ENCODE data around the gene PIM1. TPM values are rescaled to one million over a fixed set of nuclear protein-coding genes. Genes with fewer than 3 reads are reported as not detected.
"Not testable (repeated sequence)": the region's sequence is repeated elsewhere in the genome, so short reads cannot be mapped to it uniquely, and the experiment has no call there.

Gene PIM1
- total RNA-seq, 4 donors from 2014 or later: 36.6 to 78.4 (median 49.2) TPM

DNA sequence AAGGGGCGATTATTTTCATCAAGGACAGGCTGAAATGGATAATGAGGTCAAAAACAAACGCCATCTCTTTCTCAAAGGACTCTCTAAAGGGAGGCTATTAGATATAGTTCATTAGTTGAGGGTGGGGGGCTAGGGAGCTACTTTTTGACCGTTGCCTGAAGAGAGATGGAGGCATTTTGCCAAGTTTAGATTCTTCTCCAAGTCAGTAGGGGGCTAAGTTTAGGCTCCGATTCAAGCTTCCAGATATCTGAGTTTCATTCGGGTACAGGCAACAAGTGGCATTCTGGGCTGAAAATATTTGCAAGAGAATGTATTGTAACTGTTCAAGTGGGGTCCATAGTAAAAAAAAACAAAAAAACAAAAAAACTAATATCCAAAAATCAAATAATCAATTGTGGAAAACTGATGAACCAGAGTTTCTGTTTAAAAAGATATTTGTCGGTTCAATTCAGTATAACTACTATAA, 43.4 kb upstream of the PIM1 start:
- DNase-seq: no peak
- TF ChIP-seq POLR2A (IDR thresholded peaks at IDR 0.05): no peak
- TF ChIP-seq, protein P1, sequence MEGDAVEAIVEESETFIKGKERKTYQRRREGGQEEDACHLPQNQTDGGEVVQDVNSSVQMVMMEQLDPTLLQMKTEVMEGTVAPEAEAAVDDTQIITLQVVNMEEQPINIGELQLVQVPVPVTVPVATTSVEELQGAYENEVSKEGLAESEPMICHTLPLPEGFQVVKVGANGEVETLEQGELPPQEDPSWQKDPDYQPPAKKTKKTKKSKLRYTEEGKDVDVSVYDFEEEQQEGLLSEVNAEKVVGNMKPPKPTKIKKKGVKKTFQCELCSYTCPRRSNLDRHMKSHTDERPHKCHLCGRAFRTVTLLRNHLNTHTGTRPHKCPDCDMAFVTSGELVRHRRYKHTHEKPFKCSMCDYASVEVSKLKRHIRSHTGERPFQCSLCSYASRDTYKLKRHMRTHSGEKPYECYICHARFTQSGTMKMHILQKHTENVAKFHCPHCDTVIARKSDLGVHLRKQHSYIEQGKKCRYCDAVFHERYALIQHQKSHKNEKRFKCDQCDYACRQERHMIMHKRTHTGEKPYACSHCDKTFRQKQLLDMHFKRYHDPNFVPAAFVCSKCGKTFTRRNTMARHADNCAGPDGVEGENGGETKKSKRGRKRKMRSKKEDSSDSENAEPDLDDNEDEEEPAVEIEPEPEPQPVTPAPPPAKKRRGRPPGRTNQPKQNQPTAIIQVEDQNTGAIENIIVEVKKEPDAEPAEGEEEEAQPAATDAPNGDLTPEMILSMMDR (IDR thresholded peaks at IDR 0.05): no peak
- Histone ChIP-seq H3K9me3 (no peaks in the 10 kb centered on the region), H3K36me3 (no peaks in the 10 kb centered on the region), H3K27me3 (no peaks in the 10 kb centered on the region), H3K4me1 (peaks cover 0 to 28% (median 3%) of the 10 kb centered on the region in 4 donors), H3K4me3 (no peak overlapping the region), H3K27ac (no peak overlapping the region)

DNA sequence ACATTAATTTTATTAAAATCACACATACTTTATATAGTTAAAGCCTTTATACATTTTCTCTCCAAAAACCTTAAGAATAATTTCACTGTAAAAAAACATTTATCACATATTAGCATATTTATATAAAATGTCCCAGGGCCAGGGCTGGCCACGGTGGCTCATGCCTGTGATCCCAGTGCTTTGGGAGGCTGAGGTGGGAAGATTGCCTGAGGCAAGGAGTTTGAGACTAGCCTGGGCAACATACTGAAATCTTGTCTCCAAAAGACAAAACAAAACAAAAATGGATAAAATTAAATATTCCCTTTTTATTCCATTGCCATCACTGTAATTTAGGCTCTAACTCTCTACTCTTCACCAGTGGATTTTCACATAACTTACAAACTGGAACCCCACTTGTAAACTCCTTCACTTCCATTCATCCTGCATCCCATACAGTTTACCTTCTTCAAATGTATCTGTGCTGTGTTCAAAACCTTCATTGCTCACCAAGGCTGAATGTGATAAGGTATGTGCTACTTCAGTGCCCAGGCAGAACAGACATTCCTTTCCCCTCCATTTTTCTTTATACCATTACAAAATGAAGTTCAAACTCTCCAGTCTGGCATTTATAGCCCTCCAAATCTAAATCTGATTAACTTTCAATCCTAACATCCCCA, 42.9 kb upstream of the PIM1 start:
- TF ChIP-seq, protein P1 (IDR thresholded peaks at IDR 0.05): no peak
- no peak for TF ChIP-seq POLR2A (IDR thresholded peaks at IDR 0.05)
- H3K27ac ChIP-seq: peak overlapping the region in 2 of 4 donors; percentile 44 to 77

DNA sequence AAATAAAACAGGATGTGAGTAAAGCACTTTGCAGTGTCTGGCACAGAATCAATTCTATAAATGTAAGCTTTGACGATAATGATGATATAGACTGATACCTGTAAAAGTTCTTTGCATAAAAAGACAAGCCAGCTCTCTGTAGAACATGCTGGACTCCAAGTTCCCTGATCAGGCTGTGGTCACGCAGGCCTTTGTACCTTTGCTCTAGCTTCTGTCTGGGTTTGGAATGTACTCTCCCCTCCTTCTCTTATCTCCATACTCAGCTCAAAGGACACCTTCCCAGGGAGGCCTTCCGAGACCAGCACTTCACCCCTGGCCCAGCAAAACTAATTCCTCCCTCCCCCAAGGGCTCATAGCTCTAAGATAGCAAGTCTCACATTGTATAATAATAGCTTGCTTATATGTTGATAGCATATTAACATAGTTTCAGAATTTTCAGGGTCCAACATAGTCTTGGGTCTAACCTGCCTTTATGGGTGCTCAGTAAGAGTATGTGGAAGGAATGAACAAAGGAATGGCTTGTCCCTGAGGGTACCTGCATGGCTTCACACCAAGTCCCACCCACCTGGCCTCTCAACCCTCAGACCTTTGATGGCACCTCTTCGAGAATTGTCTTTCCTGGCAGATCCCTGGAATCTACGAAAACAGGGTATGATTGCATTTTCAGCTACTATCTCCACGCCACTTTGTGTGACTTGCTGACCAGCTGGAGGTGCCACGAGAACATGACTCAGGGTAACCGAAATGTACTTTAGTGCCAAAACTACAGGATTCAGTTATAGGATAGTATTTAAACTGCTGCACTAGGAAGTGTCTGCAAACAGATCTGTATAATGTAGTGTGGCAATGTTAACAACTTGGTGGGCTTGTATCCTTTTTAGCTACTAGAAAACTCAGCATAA, 41.7 kb upstream of the PIM1 start:
- H3K4me1 ChIP-seq: peaks cover 0 to 31% (median 4%) of the 10 kb centered on the region in 4 donors
- no peaks in the 10 kb centered on the region for H3K27me3 ChIP-seq
- no peak overlapping the region for H3K4me3 ChIP-seq
- H3K36me3 ChIP-seq: no peaks in the 10 kb centered on the region
- TF ChIP-seq POLR2A (IDR thresholded peaks at IDR 0.05): peak in 1 of 2 donors; percentile 47
- TF ChIP-seq, protein P1 (IDR thresholded peaks at IDR 0.05): no peak
- DNase-seq: peak in 2 of 3 donors; percentile 75 to 85
- H3K27ac ChIP-seq: peak overlapping the region in 3 of 4 donors; percentile 8 to 82 (median 44)
- no peaks in the 10 kb centered on the region for H3K9me3 ChIP-seq

More for the DNA sequence above, 42.9 kb upstream of the PIM1 start:
- H3K4me1 ChIP-seq: peaks cover 0 to 31% (median 4%) of the 10 kb centered on the region in 4 donors
- H3K4me3 ChIP-seq: no peak overlapping the region
- no peak for DNase-seq
- no peaks in the 10 kb centered on the region for H3K27me3 ChIP-seq
- no peaks in the 10 kb centered on the region for H3K9me3 ChIP-seq
- H3K36me3 ChIP-seq: no peaks in the 10 kb centered on the region

DNA sequence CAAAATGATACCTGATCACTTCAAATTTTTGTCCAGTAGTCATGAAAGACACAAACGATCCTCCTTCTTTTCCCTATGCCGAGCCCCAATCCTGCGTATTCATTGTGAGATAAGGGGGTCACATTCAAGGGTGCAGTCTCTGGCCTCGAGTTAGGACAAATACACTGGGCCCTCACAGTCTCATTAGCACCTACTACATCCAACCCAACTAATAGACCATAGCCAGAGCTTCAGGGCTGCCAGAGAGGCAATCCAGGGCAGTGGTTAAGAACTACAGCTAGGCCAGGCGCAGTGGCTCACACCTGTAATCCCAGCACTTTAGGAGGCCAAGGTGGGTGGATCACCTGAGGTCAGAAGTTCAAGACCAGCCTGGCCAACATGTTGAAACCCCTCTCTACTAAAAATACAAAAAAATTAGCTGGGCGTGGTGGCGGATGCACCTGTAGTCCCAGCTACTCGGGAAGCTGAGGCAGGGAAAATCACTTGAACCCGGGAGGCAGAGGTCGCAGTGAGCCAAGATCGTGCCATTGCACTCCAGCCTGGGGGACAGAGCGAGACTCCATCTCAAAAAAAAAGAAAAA, 41.0 kb upstream of the PIM1 start:
- H3K4me3 ChIP-seq, H3K36me3 ChIP-seq, H3K9me3 ChIP-seq, H3K27me3 ChIP-seq, DNase-seq: not testable (repeated sequence)
- peaks cover 0 to 38% (median 5%) of the 10 kb centered on the region in 4 donors for H3K4me1 ChIP-seq
- peak overlapping the region in 3 of 4 donors; percentile 8 to 82 (median 44) for H3K27ac ChIP-seq

DNA sequence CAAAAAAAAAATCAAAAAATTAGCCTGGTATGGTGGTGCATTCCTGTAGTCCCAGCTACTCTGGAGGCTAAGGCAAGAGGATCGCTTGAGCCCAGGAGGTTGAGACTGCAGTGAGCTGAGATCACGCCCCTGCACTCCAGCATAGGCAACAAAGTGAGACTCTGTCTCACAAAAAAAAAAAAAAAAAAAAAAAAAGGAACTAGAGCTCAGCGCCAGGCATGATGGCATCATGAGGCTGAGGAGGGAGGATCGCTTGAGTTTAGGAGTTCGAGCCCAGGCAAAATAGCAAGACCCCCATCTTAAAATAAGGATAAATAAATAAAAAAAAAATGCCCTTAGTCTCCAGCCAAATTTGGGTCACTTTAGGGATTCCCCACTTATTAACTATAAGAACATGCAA, 40.4 kb upstream of the PIM1 start:
- H3K27me3 ChIP-seq: no peaks in the 10 kb centered on the region
- H3K9me3 ChIP-seq: no peaks in the 10 kb centered on the region
- TF ChIP-seq, protein P1 (IDR thresholded peaks at IDR 0.05): no peak
- TF ChIP-seq POLR2A (IDR thresholded peaks at IDR 0.05): no peak
- DNase-seq: no peak
- H3K4me1 ChIP-seq: peaks cover 0 to 43% (median 7%) of the 10 kb centered on the region in 4 donors
- H3K4me3 ChIP-seq: no peak overlapping the region
- no peak overlapping the region for H3K27ac ChIP-seq
- H3K36me3 ChIP-seq: no peaks in the 10 kb centered on the region
